Spleen (tissue), 7 donors: ENCODE measurements around the gene CCL22.

Experiments used
- CTCF ChIP-seq, 11 experiments: fragments of 200-600 bp in 7 of 11; fragments of 450-650 bp in 4 of 11; sonication (generic) in 4 of 11; IDR thresholded peaks in 8 of 11; conservative IDR thresholded peaks in 3 of 11; 1 replicate in 7 of 11; 2 replicates in 4 of 11; pipeline versions ENCODE4 v1.4.0 to v1.8.0; 2016 to 2021; ENCODE audit warnings: antibody characterized with exemption in 11 of 11, inconsistent platforms in 4 of 11, mild to moderate bottlenecking in 1 of 11
- POLR2A ChIP-seq, 3 donors: fragments of 450-650 bp; IDR thresholded peaks; one replicate each; pipeline ENCODE4 v1.5.1; 2017; ENCODE audit warnings: antibody characterized with exemption in 3 of 3, mild to moderate bottlenecking in 1 of 3
- POLR2AphosphoS5 ChIP-seq, 3 donors: sonication (generic); formaldehyde crosslinking; IDR thresholded peaks; one replicate each; pipeline ENCODE4 v1.5.1; 2017; ENCODE audit warnings: antibody characterized with exemption in 3 of 3
- donor health status: DM: no; HTN: no; CAD: no; lungs with moderate emphysema.
- donor health status: DM: no; HTN: no; CAD: no.
- donor health status: DM: no; HTN: no; CAD: no.

GRCh38 chr16:57407521-57408353 lies 49.2 kb downstream of the CCL22 start:
- no peak for TF ChIP-seq POLR2A (IDR thresholded peaks at IDR 0.05)
- no peak for TF ChIP-seq CTCF (IDR thresholded peaks at IDR 0.05 in 8 of 11, conservative IDR thresholded peaks at IDR 0.05 in 3 of 11)
- no peak for TF ChIP-seq POLR2AphosphoS5 (IDR thresholded peaks at IDR 0.05)
